Measurements from ENCODE around the gene ZSCAN9.

ZSCAN9 gene

GRCh38 chr6:28245206-28245941 lies 20.3 kb downstream of the ZSCAN9 start:
- H3K4me3 ChIP-seq (ENCODE audit: low read length), result no peak overlapping the region
- no peak for TF ChIP-seq ZNF274 (IDR thresholded peaks at IDR 0.05; ENCODE audit: low read depth, low read length)

GRCh38 chr6:28248916-28249315 lies 23.8 kb downstream of the ZSCAN9 start:
- H3K4me3 ChIP-seq (ENCODE audit: low read length), result no peak overlapping the region
- no peak for TF ChIP-seq ZNF274 (IDR thresholded peaks at IDR 0.05; ENCODE audit: low read depth, low read length)

- no peak for TF ChIP-seq ZNF274 (IDR thresholded peaks at IDR 0.05; ENCODE audit: low read depth, low read length)
- peak overlapping the region; percentile 87 for H3K4me3 ChIP-seq (ENCODE audit: low read length)
These were observed 25.7 kb downstream of the ZSCAN9 start for GRCh38 chr6:28250747-28251146.

- TF ChIP-seq ZNF274 (IDR thresholded peaks at IDR 0.05; ENCODE audit: low read depth, low read length), result no peak
- H3K4me3 ChIP-seq (ENCODE audit: low read length), result peak overlapping the region; percentile 87
These were observed 26.6 kb downstream of the ZSCAN9 start for GRCh38 chr6:28251661-28252008.

GRCh38 chr6:28252009-28252975 lies 27.2 kb downstream of the ZSCAN9 start, which contains the start of gene ZKSCAN4:
ZKSCAN4 (minus strand) TSS chr6:28252269; CDS start chr6:28251980, 289 bp downstream.
- no peak for TF ChIP-seq ZNF274 (IDR thresholded peaks at IDR 0.05; ENCODE audit: low read depth, low read length)
- H3K4me3 ChIP-seq (ENCODE audit: low read length), result peak within 1 kb of the TSS; percentile 87

GRCh38 chr6:28254121-28254519 lies 29.0 kb downstream of the ZSCAN9 start:
- H3K4me3 ChIP-seq (ENCODE audit: low read length), result no peak overlapping the region
- TF ChIP-seq ZNF274 (IDR thresholded peaks at IDR 0.05; ENCODE audit: low read depth, low read length), result no peak

- no peak overlapping the region for H3K4me3 ChIP-seq (ENCODE audit: low read length)
- TF ChIP-seq ZNF274 (IDR thresholded peaks at IDR 0.05; ENCODE audit: low read depth, low read length), result no peak
These were observed 32.0 kb downstream of the ZSCAN9 start for GRCh38 chr6:28257042-28257441.

- no peak for TF ChIP-seq ZNF274 (IDR thresholded peaks at IDR 0.05; ENCODE audit: low read depth, low read length)
- H3K4me3 ChIP-seq (ENCODE audit: low read length), result peak within 1 kb of the TSS; percentile 14; the same call in 1 of the 2 replicates
These were observed 34.1 kb downstream of the ZSCAN9 start, which contains the start of gene NKAPL for GRCh38 chr6:28258877-28259777. NKAPL (plus strand) TSS chr6:28259297; CDS start chr6:28259372, 75 bp downstream.

- TF ChIP-seq ZNF274 (IDR thresholded peaks at IDR 0.05; ENCODE audit: low read depth, low read length), result no peak
- no peak overlapping the region for H3K4me3 ChIP-seq (ENCODE audit: low read length)
These were observed 38.8 kb downstream of the ZSCAN9 start for GRCh38 chr6:28263922-28264321.

- no peak overlapping the region for H3K4me3 ChIP-seq (ENCODE audit: low read length)
- no peak for TF ChIP-seq ZNF274 (IDR thresholded peaks at IDR 0.05; ENCODE audit: low read depth, low read length)
These were observed 39.8 kb downstream of the ZSCAN9 start for GRCh38 chr6:28264834-28265401.

GRCh38 chr6:28266563-28266961 lies 41.5 kb downstream of the ZSCAN9 start:
- no peak for TF ChIP-seq ZNF274 (IDR thresholded peaks at IDR 0.05; ENCODE audit: low read depth, low read length)
- H3K4me3 ChIP-seq (ENCODE audit: low read length), result peak overlapping the region; percentile 76

GRCh38 chr6:28266962-28267694 lies 42.1 kb downstream of the ZSCAN9 start, which contains the start of gene ZSCAN26:
ZSCAN26 (plus strand) TSS chr6:28267143; CDS start chr6:28271920, 4,777 bp downstream.
- no peak for TF ChIP-seq ZNF274 (IDR thresholded peaks at IDR 0.05; ENCODE audit: low read depth, low read length)
- peak within 1 kb of the TSS; percentile 76 for H3K4me3 ChIP-seq (ENCODE audit: low read length)

- no peak for TF ChIP-seq ZNF274 (IDR thresholded peaks at IDR 0.05; ENCODE audit: low read depth, low read length)
- peak overlapping the region; percentile 76 for H3K4me3 ChIP-seq (ENCODE audit: low read length)
These were observed 42.6 kb downstream of the ZSCAN9 start for GRCh38 chr6:28267695-28268059.

Data from GM08714 (cell line).